Testis (tissue), 2 donors: ENCODE data around the gene CECR2.

Experiments used
- CTCF ChIP-seq, 3 experiments: fragments of 450-650 bp in 2 of 3; fragments of 200-600 bp in 1 of 3; sonication (generic) in 1 of 3; IDR thresholded peaks; one replicate each; pipeline ENCODE4 v1.5.1; 2016 to 2019; ENCODE audit warnings: antibody characterized with exemption in 3 of 3, mild to moderate bottlenecking in 2 of 3, moderate library complexity in 1 of 3
- POLR2A ChIP-seq: fragments of 450-650 bp; IDR thresholded peaks from one replicate; pipeline ENCODE4 v1.6.1; 2017; ENCODE audit warnings: antibody characterized with exemption, mild to moderate bottlenecking, moderate library complexity

- TF ChIP-seq POLR2A (no peak), CTCF (IDR thresholded peaks at IDR 0.05) (no peak)
Measured at GRCh38 chr22:17580441-17581031, 211.3 kb downstream of the CECR2 start.
